ENCODE results near the gene CASP2.
A peak's percentile ranks its signal among the peaks of the same experiment; 100 is the strongest.

The CASP2 gene

DNA sequence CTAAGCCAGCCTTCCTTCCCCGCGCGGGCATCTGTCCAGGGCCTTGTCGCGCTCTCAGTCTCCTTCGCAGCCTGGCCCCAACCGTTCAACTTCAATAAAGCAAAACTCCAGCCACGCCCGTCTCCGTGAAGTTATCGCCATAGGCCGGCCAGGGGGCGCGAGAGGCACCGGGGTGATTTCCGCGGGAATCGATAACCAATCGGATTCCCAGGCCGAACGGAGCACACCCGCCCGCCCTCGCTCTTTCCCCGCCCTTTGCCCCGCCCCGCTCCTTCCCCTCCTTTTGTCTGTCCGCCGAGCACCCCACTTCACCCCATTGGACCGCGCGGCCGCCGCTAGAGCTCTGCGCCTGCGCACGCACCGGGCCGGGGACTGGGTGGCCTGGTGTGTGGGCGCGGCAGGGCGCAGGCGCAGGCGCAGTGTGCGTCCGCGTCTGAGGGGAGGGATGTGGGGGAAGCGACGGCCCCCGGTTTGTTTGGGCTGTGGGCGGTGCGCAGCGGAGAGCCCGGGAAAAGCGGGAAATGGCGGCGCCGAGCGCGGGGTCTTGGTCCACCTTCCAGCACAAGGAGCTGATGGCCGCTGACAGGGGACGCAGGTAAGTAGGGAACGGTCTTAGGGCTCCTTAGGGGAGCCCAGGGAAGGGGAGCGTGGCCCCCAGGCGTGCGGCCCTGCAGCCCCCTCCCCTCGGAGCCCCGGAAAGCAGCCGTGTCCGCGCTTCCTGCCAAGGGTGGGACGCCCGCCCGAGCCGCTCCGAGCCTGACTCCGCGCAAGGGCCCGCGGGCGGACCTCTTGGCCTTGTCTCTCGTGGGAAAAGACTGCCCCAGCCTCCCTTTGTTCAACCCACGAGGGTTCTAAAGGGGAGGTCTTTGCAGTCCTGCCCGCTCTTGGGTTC is at the start of gene CASP2:
Gene CASP2 (plus strand): TSS at position 417 of the 892 bp plus-strand sequence. CDS start 105 bp downstream, at position 522.
- Histone ChIP-seq H3K36me3 (ENCODE audit: control insufficient read depth, insufficient read depth, low read length) (0 out of 2 replicates have a peak, but pooled peaks cover 2% of the 10 kb centered on the region), H3K27me3 (replicated peaks; ENCODE audit: control insufficient read depth, insufficient read depth, low read length) (no peaks in the 10 kb centered on the region), H3K4me3 (replicated peaks; ENCODE audit: low read depth, low read length) (peak within 1 kb of the TSS; percentile 91)
- DNase-seq (ENCODE audit: extremely low read depth, insufficient read length): peak; percentile 99
- TF ChIP-seq, protein P1, sequence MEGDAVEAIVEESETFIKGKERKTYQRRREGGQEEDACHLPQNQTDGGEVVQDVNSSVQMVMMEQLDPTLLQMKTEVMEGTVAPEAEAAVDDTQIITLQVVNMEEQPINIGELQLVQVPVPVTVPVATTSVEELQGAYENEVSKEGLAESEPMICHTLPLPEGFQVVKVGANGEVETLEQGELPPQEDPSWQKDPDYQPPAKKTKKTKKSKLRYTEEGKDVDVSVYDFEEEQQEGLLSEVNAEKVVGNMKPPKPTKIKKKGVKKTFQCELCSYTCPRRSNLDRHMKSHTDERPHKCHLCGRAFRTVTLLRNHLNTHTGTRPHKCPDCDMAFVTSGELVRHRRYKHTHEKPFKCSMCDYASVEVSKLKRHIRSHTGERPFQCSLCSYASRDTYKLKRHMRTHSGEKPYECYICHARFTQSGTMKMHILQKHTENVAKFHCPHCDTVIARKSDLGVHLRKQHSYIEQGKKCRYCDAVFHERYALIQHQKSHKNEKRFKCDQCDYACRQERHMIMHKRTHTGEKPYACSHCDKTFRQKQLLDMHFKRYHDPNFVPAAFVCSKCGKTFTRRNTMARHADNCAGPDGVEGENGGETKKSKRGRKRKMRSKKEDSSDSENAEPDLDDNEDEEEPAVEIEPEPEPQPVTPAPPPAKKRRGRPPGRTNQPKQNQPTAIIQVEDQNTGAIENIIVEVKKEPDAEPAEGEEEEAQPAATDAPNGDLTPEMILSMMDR (IDR thresholded peaks at IDR 0.05; ENCODE audit: insufficient read depth, low read length, poor library complexity, severe bottlenecking): peak; percentile 37

GRCh38 chr7:143239813-143240212 is 48.3 kb upstream of the CASP2 start:
- DNase-seq (ENCODE audit: extremely low read depth, insufficient read length): no peak
- Histone ChIP-seq H3K27me3 (replicated peaks; ENCODE audit: control insufficient read depth, insufficient read depth, low read length) (no peaks in the 10 kb centered on the region; the same call in 1 of the 2 replicates), H3K36me3 (ENCODE audit: control insufficient read depth, insufficient read depth, low read length) (no peaks in the 10 kb centered on the region), H3K4me3 (replicated peaks; ENCODE audit: low read depth, low read length) (no peak overlapping the region)
- TF ChIP-seq, protein P1 (IDR thresholded peaks at IDR 0.05; ENCODE audit: insufficient read depth, low read length, poor library complexity, severe bottlenecking): no peak

DNA sequence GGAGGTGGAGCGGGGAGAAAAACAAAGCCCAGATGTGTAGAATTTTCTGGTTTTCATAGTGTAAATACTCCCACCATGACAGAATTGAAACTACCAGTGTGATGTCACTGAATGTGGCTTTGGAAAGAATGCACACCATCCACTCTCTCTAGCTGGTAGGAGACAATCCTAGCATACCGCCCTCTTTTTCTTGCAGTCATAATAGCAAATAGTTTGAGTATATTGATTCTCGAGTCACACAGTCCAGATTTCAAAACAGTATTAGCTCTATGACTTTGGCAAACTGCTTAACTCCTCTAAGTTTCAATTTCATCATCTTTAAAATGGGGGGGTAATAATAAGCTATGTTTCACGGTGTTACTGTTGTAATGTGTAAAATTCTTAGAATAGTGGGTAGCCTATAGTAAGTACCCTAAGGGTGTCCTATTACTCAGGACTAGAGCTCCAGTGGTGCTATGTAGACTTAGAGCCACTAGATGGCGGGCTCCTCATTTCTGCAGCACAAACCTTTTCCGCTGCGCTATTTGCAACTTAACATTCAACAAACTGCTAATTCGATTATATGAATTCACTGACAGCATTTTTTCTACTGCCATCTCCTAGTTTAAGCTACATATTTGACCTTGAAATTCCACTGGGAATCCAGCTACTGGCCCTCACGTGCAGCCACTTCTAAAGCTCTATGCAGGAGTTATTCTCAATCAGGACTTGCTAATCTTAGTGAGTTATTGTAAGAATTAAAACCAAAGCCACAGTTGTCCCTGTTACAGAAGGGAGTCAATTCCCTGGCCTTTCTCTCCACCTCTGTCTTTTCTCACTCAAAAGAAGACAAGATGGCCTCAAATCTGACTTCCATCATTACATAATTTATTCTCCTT is 47.6 kb upstream of the CASP2 start:
- H3K36me3 ChIP-seq (ENCODE audit: control insufficient read depth, insufficient read depth, low read length): no peaks in the 10 kb centered on the region
- no peaks in the 10 kb centered on the region; the same call in 1 of the 2 replicates for H3K27me3 ChIP-seq (replicated peaks; ENCODE audit: control insufficient read depth, insufficient read depth, low read length)
- DNase-seq (ENCODE audit: extremely low read depth, insufficient read length): no peak
- TF ChIP-seq, protein P1 (IDR thresholded peaks at IDR 0.05; ENCODE audit: insufficient read depth, low read length, poor library complexity, severe bottlenecking): peak; percentile 90
- H3K4me3 ChIP-seq (replicated peaks; ENCODE audit: low read depth, low read length): no peak overlapping the region

DNA sequence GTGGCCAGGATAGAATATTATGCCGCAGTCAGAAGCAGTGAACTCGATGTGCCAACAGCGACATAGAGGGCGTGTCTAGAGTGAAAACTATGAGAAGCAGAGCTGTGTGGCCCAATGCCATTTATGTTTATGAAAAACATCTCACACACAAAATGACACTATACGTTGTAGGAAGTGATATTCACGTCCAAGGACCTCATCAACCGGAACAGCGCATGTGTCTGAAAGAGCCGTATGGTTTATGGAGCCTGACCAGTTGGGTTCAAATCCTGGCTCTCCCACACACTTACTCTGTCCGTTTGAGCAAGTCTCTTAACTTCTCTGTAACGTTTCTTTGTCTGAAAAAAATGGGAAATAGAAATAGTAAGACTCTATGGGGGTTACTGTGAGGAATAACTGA is 45.8 kb upstream of the CASP2 start:
- TF ChIP-seq, protein P1 (IDR thresholded peaks at IDR 0.05; ENCODE audit: insufficient read depth, low read length, poor library complexity, severe bottlenecking): no peak

GRCh38 chr7:143243111-143243510 is 45.0 kb upstream of the CASP2 start:
- no peak for DNase-seq (ENCODE audit: extremely low read depth, insufficient read length)
- TF ChIP-seq, protein P1 (IDR thresholded peaks at IDR 0.05; ENCODE audit: insufficient read depth, low read length, poor library complexity, severe bottlenecking): no peak
- H3K4me3 ChIP-seq (replicated peaks; ENCODE audit: low read depth, low read length): no peak overlapping the region
- H3K36me3 ChIP-seq (ENCODE audit: control insufficient read depth, insufficient read depth, low read length): no peaks in the 10 kb centered on the region
- H3K27me3 ChIP-seq (replicated peaks; ENCODE audit: control insufficient read depth, insufficient read depth, low read length): no peaks in the 10 kb centered on the region; the same call in 1 of the 2 replicates

More for the DNA sequence above, 45.8 kb upstream of the CASP2 start:
- DNase-seq (ENCODE audit: extremely low read depth, insufficient read length): no peak
- H3K36me3 ChIP-seq (ENCODE audit: control insufficient read depth, insufficient read depth, low read length): no peaks in the 10 kb centered on the region
- no peaks in the 10 kb centered on the region; the same call in 1 of the 2 replicates for H3K27me3 ChIP-seq (replicated peaks; ENCODE audit: control insufficient read depth, insufficient read depth, low read length)
- no peak overlapping the region for H3K4me3 ChIP-seq (replicated peaks; ENCODE audit: low read depth, low read length)

Measured in GM06990 (cell line).